ENCODE measurements around the gene MANF.
A peak's percentile ranks its signal among the peaks of the same experiment; 100 is the strongest.

The MANF gene

GRCh38 chr3:51392355-51393133, 7.5 kb downstream of the MANF start:
- FAIRE-seq (no peak), DNase-seq (ENCODE audit: insufficient read length) (no peak)
- TF ChIP-seq POLR2AphosphoS5 (IDR thresholded peaks at IDR 0.05; ENCODE audit: low read depth, low read length) (peak; percentile 19; the same call in 1 of the 2 replicates), POLR2A (IDR thresholded peaks at IDR 0.05; ENCODE audit: low read depth, low read length) (no peak)

DNA sequence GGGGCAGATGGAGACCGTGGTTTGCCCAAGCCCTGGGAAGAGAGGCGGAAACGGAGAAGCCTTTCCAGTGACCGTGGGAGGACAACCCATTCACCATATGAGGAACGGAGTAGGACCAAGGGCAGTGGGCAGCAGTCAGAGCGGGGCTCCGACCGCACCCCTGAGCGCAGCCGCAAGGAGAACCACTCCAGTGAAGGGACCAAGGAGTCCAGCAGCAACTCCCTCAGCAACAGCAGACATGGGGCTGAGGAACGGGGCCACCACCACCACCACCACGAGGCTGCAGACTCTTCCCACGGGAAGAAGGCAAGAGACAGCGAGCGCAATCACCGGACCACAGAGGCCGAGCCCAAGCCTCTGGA, 8.0 kb downstream of the MANF start:
- TF ChIP-seq POLR2AphosphoS5 (IDR thresholded peaks at IDR 0.05; ENCODE audit: low read depth, low read length) = no peak
- DNase-seq (ENCODE audit: insufficient read length) = no peak
- no peak for FAIRE-seq

- DNase-seq (ENCODE audit: insufficient read length) (no peak), FAIRE-seq (no peak)
- TF ChIP-seq POLR2AphosphoS5 (IDR thresholded peaks at IDR 0.05; ENCODE audit: low read depth, low read length) = no peak; the same call in 1 of the 2 replicates
- no peak for TF ChIP-seq TAF1 (IDR thresholded peaks at IDR 0.05; ENCODE audit: borderline replicate concordance, low read depth, low read length)
- no peak for TF ChIP-seq POLR2A (IDR thresholded peaks at IDR 0.05; ENCODE audit: low read depth, low read length)
These were observed 8.5 kb downstream of the MANF start for GRCh38 chr3:51393564-51393963.

DNA sequence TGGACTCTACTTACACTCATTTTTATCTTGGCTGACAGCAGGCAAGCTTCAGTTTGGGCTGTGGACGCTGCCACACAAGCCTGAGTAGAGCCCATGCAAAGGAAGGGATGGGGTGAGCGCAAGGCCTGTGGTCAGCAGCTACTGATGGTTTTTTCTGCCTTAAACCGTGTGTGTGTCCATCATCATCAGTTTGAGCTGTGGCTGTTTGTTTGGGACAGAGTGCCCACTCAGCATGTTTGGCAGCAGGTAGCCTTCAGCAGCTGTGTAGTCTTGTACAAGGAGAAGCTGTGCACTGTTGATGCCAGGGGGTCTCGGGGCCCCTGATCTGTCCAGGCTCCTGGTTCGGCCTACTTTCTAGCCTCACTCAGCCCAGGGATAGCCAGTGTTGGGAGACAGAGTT, 9.4 kb downstream of the MANF start:
- TF ChIP-seq TAF1 (IDR thresholded peaks at IDR 0.05; ENCODE audit: borderline replicate concordance, low read depth, low read length) (no peak), POLR2A (IDR thresholded peaks at IDR 0.05; ENCODE audit: low read depth, low read length) (no peak), POLR2AphosphoS5 (IDR thresholded peaks at IDR 0.05; ENCODE audit: low read depth, low read length) (no peak)
- FAIRE-seq = no peak
- DNase-seq (ENCODE audit: insufficient read length) = no peak

- TF ChIP-seq POLR2A (IDR thresholded peaks at IDR 0.05; ENCODE audit: low read depth, low read length) (peak; percentile 33), POLR2AphosphoS5 (IDR thresholded peaks at IDR 0.05; ENCODE audit: low read depth, low read length) (peak; percentile 78), TAF1 (IDR thresholded peaks at IDR 0.05; ENCODE audit: borderline replicate concordance, low read depth, low read length) (no peak)
- FAIRE-seq (no peak), DNase-seq (ENCODE audit: insufficient read length) (no peak)
These were observed 10.6 kb downstream of the MANF start for GRCh38 chr3:51395493-51396213.

- FAIRE-seq = no peak
- TF ChIP-seq POLR2A (IDR thresholded peaks at IDR 0.05; ENCODE audit: low read depth, low read length) = 0 out of 2 replicates have a peak, but pooled peaks have one; percentile 18
- no peak; the same call in none of the 2 replicates for TF ChIP-seq POLR2AphosphoS5 (IDR thresholded peaks at IDR 0.05; ENCODE audit: low read depth, low read length)
These were observed 11.3 kb downstream of the MANF start for GRCh38 chr3:51396401-51396800.

DNA sequence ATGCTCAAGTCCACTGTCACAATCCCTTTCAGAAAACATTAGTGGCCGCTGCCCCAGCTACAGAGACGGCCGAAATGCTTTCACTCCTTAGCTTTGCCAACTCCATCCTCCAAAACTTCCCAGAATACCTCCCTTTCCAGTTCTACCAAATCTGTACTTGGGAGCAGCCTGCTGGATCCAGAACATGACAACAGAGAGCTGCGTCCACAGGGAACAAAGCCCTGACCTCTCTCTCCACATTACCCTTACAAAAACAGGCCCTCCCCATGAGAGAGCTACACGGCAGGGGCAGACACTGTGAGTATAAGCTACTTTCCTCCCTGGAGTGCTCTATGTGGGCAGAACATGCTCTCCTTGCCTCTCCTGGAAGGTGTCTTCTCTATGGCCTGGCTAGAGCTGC, 12.3 kb downstream of the MANF start:
- no peak for DNase-seq (ENCODE audit: insufficient read length)
- no peak for FAIRE-seq
- TF ChIP-seq POLR2AphosphoS5 (IDR thresholded peaks at IDR 0.05; ENCODE audit: low read depth, low read length) (no peak), POLR2A (IDR thresholded peaks at IDR 0.05; ENCODE audit: low read depth, low read length) (no peak), TAF1 (IDR thresholded peaks at IDR 0.05; ENCODE audit: borderline replicate concordance, low read depth, low read length) (no peak)

More at GRCh38 chr3:51396401-51396800, 11.3 kb downstream of the MANF start:
- DNase-seq (ENCODE audit: insufficient read length) = no peak

DNA sequence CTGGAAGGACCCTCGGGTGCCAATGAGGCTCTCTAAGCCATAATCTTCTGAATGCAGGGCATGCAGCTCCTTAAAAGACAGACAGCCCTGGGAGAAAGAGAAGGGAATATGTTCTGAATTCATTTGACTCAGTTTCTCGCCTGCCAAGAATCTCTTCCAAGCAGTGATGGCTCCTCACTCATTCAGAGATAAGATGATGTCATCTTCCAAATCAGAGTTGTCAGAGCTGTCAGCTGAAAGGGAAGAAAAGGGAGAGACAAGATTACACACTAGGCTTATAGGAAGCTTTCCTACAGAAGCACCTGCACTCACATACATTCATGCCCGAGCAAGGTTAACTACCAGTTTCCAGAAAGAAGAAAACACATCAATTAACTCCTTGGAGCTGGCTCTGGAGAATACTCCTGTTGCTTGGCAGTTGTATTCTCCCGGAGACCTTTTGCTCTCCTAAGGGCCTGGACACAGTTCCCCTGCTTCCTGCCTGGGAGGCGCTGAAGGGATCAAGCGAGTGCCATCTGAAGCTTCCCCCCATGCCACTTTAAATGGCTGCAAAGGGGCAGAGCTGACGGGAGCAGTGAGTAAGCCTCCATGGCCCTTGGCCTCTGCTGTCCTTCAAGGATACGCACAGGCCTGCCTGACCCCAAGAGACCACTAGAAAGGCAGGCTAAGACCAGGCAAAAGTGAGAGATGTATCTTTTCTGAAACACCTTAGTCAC, 13.7 kb downstream of the MANF start:
- DNase-seq (ENCODE audit: insufficient read length) (no peak), FAIRE-seq (no peak)
- TF ChIP-seq TAF1 (IDR thresholded peaks at IDR 0.05; ENCODE audit: borderline replicate concordance, low read depth, low read length) (no peak), POLR2AphosphoS5 (IDR thresholded peaks at IDR 0.05; ENCODE audit: low read depth, low read length) (no peak), POLR2A (IDR thresholded peaks at IDR 0.05; ENCODE audit: low read depth, low read length) (no peak)

- TF ChIP-seq POLR2A (IDR thresholded peaks at IDR 0.05; ENCODE audit: low read depth, low read length) (no peak), POLR2AphosphoS5 (IDR thresholded peaks at IDR 0.05; ENCODE audit: low read depth, low read length) (no peak), TAF1 (IDR thresholded peaks at IDR 0.05; ENCODE audit: borderline replicate concordance, low read depth, low read length) (no peak)
- DNase-seq (ENCODE audit: insufficient read length) (no peak), FAIRE-seq (no peak)
These were observed 15.1 kb downstream of the MANF start for GRCh38 chr3:51400166-51400565.

- FAIRE-seq = no peak
- DNase-seq (ENCODE audit: insufficient read length) = no peak
- no peak for TF ChIP-seq TAF1 (IDR thresholded peaks at IDR 0.05; ENCODE audit: borderline replicate concordance, low read depth, low read length)
- no peak for TF ChIP-seq POLR2AphosphoS5 (IDR thresholded peaks at IDR 0.05; ENCODE audit: low read depth, low read length)
- TF ChIP-seq POLR2A (IDR thresholded peaks at IDR 0.05; ENCODE audit: low read depth, low read length) = no peak
These were observed 16.6 kb downstream of the MANF start for GRCh38 chr3:51401735-51402134.

GRCh38 chr3:51403675-51404074, 18.6 kb downstream of the MANF start:
- no peak for FAIRE-seq
- DNase-seq (ENCODE audit: insufficient read length) = no peak
- TF ChIP-seq TAF1 (IDR thresholded peaks at IDR 0.05; ENCODE audit: borderline replicate concordance, low read depth, low read length) (no peak), POLR2AphosphoS5 (IDR thresholded peaks at IDR 0.05; ENCODE audit: low read depth, low read length) (no peak), POLR2A (IDR thresholded peaks at IDR 0.05; ENCODE audit: low read depth, low read length) (no peak)

Data from GM12892 (cell line).